ENCODE data around the gene WDR64. TPM values are rescaled to one million over a fixed set of nuclear protein-coding genes. Genes with fewer than 3 reads are reported as not detected.
"Not testable (repeated sequence)": the region's sequence is repeated elsewhere in the genome, so short reads cannot be mapped to it uniquely, and the experiment has no call there.

The WDR64 gene
- total and polyA plus RNA-seq, 9 donors: 0.10 to 0.67 (median 0.34) TPM; not detected in 2

DNA sequence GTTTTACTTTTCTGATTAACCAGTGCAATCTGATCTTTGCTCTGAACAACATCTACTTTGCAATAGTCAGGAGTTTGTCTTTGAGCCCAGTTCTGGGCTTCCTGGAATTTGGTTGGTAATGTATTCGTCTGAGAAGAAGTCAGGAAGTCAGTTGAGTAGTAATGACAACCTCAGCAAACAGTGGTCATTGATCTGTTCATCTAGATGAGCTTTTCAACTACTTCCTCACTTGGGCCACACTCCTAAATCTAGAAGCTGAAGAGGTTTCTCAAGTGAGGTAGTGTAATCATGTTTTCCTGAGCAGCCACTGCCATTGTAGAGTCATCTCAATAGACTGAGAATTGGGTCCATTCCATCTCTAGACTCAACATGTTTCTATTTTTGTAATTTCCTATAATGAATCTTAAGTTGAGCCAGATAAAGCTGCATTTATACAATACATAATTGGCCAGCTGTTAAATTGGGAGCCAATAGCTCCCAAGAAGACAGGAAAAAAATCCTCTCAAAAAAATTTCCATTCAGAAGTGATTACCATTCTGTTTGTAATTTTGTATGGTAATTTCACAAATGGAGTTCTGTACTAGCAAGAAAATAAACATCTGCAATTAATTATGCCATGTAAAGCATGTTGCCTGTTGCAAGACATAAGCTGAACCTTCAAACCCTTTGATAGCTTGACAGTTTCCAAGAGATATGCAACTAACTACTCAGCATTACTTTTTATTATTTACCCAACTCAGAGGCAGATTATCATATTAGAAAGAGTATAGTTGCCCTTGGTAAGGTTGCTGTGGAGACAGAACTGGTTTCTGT is 49.6 kb downstream of the WDR64 start:
- intact Hi-C loops (cut with DNase I): no loop called here
- H3K27ac ChIP-seq: no peak overlapping the region
- 66 to 77% (median 72%) methylated on average over 1 of the region's 1 CpG for WGBS, 3 donors

DNA sequence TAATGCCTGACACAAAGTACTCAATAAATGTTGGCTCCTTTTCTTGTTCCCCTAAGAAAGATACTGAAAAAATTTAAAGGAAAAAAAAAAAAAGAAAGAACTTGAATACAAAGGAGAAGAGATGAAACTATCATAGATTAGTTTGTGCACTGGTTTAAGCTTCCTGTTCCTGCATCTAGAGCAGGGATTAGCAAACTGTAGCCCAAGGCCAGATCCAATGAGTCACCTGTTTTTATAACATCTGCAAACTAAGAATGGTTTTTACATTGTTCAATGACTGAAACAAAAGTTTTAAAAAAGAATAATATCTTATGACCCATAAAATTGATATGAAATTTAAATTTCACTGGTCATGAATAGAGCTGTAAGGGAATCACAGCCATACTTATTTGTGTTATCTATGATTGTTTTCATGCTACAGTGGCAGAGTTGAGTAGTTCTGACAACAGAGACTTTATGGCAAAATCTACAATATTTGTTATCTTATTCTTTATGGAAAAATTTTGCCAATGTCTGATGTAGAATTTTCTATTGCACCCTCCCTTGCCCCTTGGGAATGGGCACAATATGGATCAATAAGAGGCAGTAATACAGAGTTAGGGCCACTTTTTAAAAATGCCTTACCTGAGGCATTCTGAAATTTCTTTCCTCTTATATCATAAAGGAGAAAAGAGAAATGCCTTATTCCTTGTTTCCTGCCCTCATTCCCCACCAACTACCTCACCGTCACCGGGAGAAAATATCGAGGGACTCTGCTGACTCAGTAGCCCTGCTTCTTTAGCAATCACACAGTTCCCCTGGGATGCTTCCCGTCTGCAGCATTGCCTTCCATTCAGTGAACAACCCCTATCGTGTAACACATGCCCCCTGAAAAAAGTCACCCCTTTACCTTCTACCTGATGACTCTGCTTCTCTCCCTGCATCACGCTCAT is 50.6 kb downstream of the WDR64 start:
- Histone ChIP-seq H3K27ac (no peak overlapping the region), H3K9me3 (no peaks in the 10 kb centered on the region), H3K27me3 (no peaks in the 10 kb centered on the region), H3K36me3 (no peaks in the 10 kb centered on the region), H3K4me3 (no peak overlapping the region), H3K4me1 (ENCODE audit: insufficient read depth) (no peaks in the 10 kb centered on the region)
- TF ChIP-seq, protein P1, sequence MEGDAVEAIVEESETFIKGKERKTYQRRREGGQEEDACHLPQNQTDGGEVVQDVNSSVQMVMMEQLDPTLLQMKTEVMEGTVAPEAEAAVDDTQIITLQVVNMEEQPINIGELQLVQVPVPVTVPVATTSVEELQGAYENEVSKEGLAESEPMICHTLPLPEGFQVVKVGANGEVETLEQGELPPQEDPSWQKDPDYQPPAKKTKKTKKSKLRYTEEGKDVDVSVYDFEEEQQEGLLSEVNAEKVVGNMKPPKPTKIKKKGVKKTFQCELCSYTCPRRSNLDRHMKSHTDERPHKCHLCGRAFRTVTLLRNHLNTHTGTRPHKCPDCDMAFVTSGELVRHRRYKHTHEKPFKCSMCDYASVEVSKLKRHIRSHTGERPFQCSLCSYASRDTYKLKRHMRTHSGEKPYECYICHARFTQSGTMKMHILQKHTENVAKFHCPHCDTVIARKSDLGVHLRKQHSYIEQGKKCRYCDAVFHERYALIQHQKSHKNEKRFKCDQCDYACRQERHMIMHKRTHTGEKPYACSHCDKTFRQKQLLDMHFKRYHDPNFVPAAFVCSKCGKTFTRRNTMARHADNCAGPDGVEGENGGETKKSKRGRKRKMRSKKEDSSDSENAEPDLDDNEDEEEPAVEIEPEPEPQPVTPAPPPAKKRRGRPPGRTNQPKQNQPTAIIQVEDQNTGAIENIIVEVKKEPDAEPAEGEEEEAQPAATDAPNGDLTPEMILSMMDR (IDR thresholded peaks at IDR 0.05): no peak
- no peak for TF ChIP-seq POLR2A (IDR thresholded peaks at IDR 0.05)
- TF ChIP-seq EP300 (IDR thresholded peaks at IDR 0.05): no peak
- no peak for DNase-seq
- intact Hi-C loops (cut with DNase I): no loop called here
- 89 to 94% (median 90%) methylated on average over 6 of the region's 6 CpGs for WGBS, 3 donors

More for the DNA sequence above, 49.6 kb downstream of the WDR64 start:
- Histone ChIP-seq H3K9me3 (no peaks in the 10 kb centered on the region), H3K27me3 (no peaks in the 10 kb centered on the region), H3K4me3 (no peak overlapping the region), H3K36me3 (no peaks in the 10 kb centered on the region), H3K4me1 (ENCODE audit: insufficient read depth) (no peaks in the 10 kb centered on the region)
- DNase-seq: no peak
- TF ChIP-seq POLR2A (IDR thresholded peaks at IDR 0.05) (no peak), EP300 (IDR thresholded peaks at IDR 0.05) (no peak)
- TF ChIP-seq, protein P1 (IDR thresholded peaks at IDR 0.05): no peak

DNA sequence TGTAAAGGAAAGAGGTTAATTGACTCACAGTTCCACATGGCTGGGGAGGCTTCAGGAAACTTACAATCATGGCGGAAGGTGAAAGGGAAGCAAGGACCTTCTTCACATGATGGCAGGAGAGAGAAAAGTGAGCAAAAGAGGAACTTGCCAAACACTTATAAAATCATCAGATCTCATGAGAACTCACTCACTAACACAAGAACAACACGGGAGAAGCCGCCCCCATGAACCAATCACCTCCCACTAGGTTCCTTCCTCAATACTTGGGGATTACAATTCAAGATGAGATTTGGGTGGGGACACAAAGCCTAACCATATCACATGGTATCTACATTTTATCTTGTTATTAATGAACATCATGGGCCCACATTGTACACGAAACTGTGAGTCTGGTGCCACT is 51.7 kb downstream of the WDR64 start:
- DNase-seq; H3K27ac ChIP-seq; H3K27me3 ChIP-seq; H3K4me3 ChIP-seq; intact Hi-C loops (cut with DNase I); H3K4me1 ChIP-seq (ENCODE audit: insufficient read depth); H3K9me3 ChIP-seq; H3K36me3 ChIP-seq: not testable (repeated sequence)
- WGBS, 3 donors: 91 to 94% (median 93%) methylated on average over 4 of the region's 4 CpGs

DNA sequence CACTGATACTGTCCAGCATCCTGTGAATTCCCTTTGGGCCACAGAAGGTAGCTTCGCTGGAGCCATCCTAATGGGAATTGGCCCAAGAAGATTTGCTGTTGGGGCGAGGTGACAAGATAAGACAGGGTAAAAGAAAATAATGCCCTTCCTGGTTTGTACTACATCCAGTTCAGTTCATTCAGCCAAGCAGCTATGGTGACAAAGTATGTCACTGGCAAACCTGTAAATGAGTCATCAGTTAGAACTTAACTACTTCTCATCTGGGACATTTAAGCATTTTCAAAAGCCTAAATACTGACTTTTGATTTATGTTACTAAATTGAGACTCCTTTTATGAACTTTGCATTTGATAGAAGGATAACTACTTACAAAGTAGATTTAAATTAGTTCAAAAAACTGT is 54.2 kb downstream of the WDR64 start:
- Histone ChIP-seq H3K27me3 (no peaks in the 10 kb centered on the region), H3K27ac (no peak overlapping the region), H3K9me3 (no peaks in the 10 kb centered on the region), H3K4me3 (no peak overlapping the region), H3K36me3 (no peaks in the 10 kb centered on the region), H3K4me1 (ENCODE audit: insufficient read depth) (no peaks in the 10 kb centered on the region)
- 81 to 86% (median 85%) methylated on average over 2 of the region's 2 CpGs for WGBS, 3 donors
- intact Hi-C loops (cut with DNase I): no loop called here
- no peak for DNase-seq
- TF ChIP-seq, protein P1 (IDR thresholded peaks at IDR 0.05): no peak
- no peak for TF ChIP-seq EP300 (IDR thresholded peaks at IDR 0.05)
- no peak for TF ChIP-seq POLR2A (IDR thresholded peaks at IDR 0.05)

All from ovary (tissue), 9 donors.